Small intestine (tissue), 7 donors: ENCODE results near the gene KRT84. TPM values are rescaled to one million over a fixed set of nuclear protein-coding genes. Genes with fewer than 3 reads are reported as not detected.
A peak's percentile ranks its signal among the peaks of the same experiment; 100 is the strongest.

ENCODE experiments used
- DNase-seq, 2 donors: peaks; one replicate each; pipeline versions ENCODE4 v3.0.0 to v3.0.0-alpha.2; 2013
- FAIRE-seq: peaks from 2 replicates; lab custom pipeline; 2012; peaks lifted over from hg19 to GRCh38; lab: Jason Lieb, UNC
- H3K27ac ChIP-seq, 3 donors: one replicate each; pipeline ENCODE4 v1.5.1; 2013; ENCODE audit warnings: low read length in 2 of 3, mild to moderate bottlenecking in 2 of 3, control low read depth in 1 of 3, inconsistent platforms in 1 of 3, low read depth in 1 of 3, moderate library complexity in 1 of 3
- H3K27me3 ChIP-seq, 3 donors: one replicate each; pipeline ENCODE4 v1.6.1; 2013; ENCODE audit warnings: low read length in 3 of 3, inconsistent platforms in 1 of 3; ENCODE audit not compliant: control insufficient read depth in 3 of 3, insufficient read depth in 3 of 3
- H3K36me3 ChIP-seq, 3 donors: one replicate each; pipeline ENCODE4 v1.6.1; 2013; ENCODE audit warnings: low read length in 3 of 3, inconsistent platforms in 1 of 3, low read depth in 1 of 3, mild to moderate bottlenecking in 1 of 3, moderate library complexity in 1 of 3; ENCODE audit not compliant: control insufficient read depth in 3 of 3, insufficient read depth in 2 of 3
- H3K4me1 ChIP-seq, 3 donors: one replicate each; pipeline ENCODE4 v1.6.1; 2013; ENCODE audit warnings: low read length in 2 of 3, inconsistent platforms in 1 of 3, low read depth in 1 of 3, mild to moderate bottlenecking in 1 of 3, moderate library complexity in 1 of 3; ENCODE audit not compliant: control insufficient read depth in 3 of 3, insufficient read depth in 2 of 3
- H3K4me3 ChIP-seq, 3 donors: one replicate each; pipeline ENCODE4 v1.5.1; 2013; ENCODE audit warnings: low read length in 3 of 3, control low read depth in 1 of 3, inconsistent platforms in 1 of 3, low read depth in 1 of 3, mild to moderate bottlenecking in 1 of 3, moderate library complexity in 1 of 3
- H3K9me3 ChIP-seq, 2 donors: one replicate each; pipeline ENCODE4 v1.6.1; 2013; ENCODE audit warnings: low read depth in 1 of 2, low read length in 1 of 2; ENCODE audit not compliant: control insufficient read depth in 2 of 2, insufficient read depth in 1 of 2
- WGBS, 3 donors: extraction: QIAGEN DNeasy Blood & Tissue Kit; methylation state at CpG; one replicate each; pipeline ENCODE4 v1.1.7; 2013; 5-methylcytosine and 5-hydroxymethylcytosine counted together
- polyA plus RNA-seq, 4 donors: library from polyadenylated mRNA; stranded (reverse) in 3 of 4; unstranded in 1 of 4; fragments of 200-250 nt in 3 of 4; fragments of 120-200 nt in 1 of 4; gene quantifications; one replicate each; pipeline versions ENCODE4 v1.2.1 to v1.2.3, GENCODE V29; 2013
- donor health status: healthy with polysubstance abuse.
- donor health status: control.
- donor health status: control.
- donor health status: Bipolar disorder and iron deficiency.
- donor health status: healthy.

Gene KRT84
- polyA plus RNA-seq, 4 donors, result not detected

DNA sequence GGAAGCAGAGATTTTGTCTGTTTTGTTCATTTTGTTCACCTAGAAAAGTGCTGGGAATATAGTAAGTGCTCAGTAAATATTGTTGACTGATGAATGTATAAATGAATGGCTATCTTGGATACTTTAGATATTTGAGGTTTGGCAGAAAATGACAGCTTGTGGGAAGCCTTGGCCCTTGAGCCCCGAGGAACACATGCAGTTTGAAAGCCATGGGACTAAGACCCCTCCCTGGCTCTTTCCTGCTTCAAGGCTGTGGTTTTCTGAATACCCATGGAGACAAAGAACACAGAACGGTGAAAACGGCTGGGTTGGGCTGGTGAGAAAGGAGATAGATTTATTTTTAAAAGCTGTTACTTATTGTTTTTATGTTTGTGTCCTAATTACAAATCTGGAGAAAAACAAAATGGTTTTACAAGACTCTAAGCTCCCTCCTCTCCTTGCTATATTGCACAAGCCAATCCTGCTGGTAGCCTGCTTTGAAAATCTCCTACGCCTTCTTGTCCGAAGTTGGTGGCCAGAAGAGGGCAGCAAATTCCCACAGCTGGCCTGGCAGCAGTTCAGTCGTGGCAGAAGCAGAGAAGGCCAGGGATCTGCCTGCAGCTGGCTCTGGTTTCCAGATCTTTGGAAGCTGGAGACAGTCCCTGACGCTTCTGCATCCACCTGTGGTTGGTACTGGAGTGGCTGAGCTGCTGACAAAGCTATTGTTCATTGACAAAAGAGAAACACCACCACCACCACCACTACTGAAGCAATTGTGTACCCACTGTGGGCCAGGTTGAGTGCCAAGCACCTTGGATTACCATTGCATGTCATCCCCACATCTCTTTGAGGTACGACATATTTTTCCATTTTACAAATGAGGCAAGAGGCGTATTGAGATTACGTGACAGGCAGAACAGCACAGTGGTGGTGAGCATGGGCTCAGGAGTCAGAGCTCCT lies 13.0 kb downstream of the KRT84 start:
- Histone ChIP-seq H3K4me3 (no peak overlapping the region), H3K36me3 (no peaks in the 10 kb centered on the region), H3K9me3 (no peaks in the 10 kb centered on the region), H3K27ac (no peak overlapping the region), H3K4me1 (no peaks in the 10 kb centered on the region), H3K27me3 (peaks cover 0 to 8% (median 0%) of the 10 kb centered on the region in 3 donors)
- FAIRE-seq (no peak), DNase-seq (peak; percentile 74 to 86)
- WGBS, 3 donors, result 32 to 37% (median 36%) methylated on average over 10 of the region's 10 CpGs

DNA sequence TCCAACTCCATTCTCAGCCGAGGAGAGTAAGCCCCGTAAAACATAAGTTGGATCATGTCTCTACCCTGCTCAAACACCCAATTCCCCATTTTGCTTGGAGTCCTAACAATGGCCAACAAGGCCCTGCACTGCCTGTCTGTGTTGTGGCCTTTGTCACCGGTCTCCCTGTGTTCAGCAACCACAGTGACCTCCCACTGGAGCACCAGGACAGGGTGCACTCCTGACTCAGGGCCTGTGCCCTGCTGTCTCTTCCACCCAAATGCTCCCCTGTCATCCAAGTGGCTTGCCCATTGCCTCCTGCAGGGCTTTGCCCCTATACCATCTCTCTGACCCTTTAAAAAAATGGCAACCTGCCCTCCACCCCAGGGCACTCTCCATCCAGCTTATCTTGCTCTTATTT lies 13.7 kb downstream of the KRT84 start:
- DNase-seq, result no peak
- H3K9me3 ChIP-seq, result no peaks in the 10 kb centered on the region
- 78 to 81% (median 78%) methylated on average over 3 of the region's 3 CpGs for WGBS, 3 donors
- no peaks in the 10 kb centered on the region for H3K4me1 ChIP-seq
- no peak overlapping the region for H3K4me3 ChIP-seq
- peaks cover 0 to 8% (median 0%) of the 10 kb centered on the region in 3 donors for H3K27me3 ChIP-seq
- H3K27ac ChIP-seq, result peak overlapping the region in 1 of 3 donors; percentile 1
- no peaks in the 10 kb centered on the region for H3K36me3 ChIP-seq
- FAIRE-seq, result no peak

GRCh38 chr12:52370926-52371608 lies 14.4 kb downstream of the KRT84 start:
- 60 to 76% (median 62%) methylated on average over 12 of the region's 12 CpGs for WGBS, 3 donors
- no peak for FAIRE-seq
- no peak overlapping the region for H3K27ac ChIP-seq
- no peak overlapping the region for H3K4me3 ChIP-seq
- DNase-seq, result no peak
- H3K4me1 ChIP-seq, result no peaks in the 10 kb centered on the region
- no peaks in the 10 kb centered on the region for H3K9me3 ChIP-seq
- H3K36me3 ChIP-seq, result no peaks in the 10 kb centered on the region
- peaks cover 0 to 8% (median 0%) of the 10 kb centered on the region in 3 donors for H3K27me3 ChIP-seq

- WGBS, 3 donors, result 70 to 79% (median 77%) methylated on average over 6 of the region's 6 CpGs
- DNase-seq, result no peak
- Histone ChIP-seq H3K4me1 (no peaks in the 10 kb centered on the region), H3K4me3 (no peak overlapping the region), H3K36me3 (no peaks in the 10 kb centered on the region), H3K9me3 (no peaks in the 10 kb centered on the region), H3K27me3 (peaks cover 0 to 8% (median 0%) of the 10 kb centered on the region in 3 donors), H3K27ac (no peak overlapping the region)
- no peak for FAIRE-seq
Observed at GRCh38 chr12:52369809-52370208, 15.6 kb downstream of the KRT84 start.

DNA sequence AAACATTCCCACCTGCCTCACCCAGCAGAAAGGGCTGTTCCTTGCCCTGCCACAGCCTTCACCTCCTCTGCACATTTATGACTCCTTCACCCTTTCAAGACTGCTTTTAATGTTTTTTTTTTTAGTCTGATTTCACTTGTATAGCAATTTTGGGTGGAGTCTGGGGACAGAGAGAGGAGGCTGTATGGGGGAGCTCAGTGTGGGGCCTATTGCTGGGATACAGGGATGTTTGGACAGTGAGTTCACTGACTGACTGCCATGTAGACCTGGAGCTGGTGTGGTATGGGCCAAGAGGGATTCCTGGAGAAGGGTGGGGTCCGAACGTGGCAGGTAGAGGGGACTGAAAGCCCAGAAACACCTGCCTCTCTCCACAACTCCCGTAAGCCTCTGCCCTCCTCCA lies 16.2 kb downstream of the KRT84 start:
- no peaks in the 10 kb centered on the region for H3K4me1 ChIP-seq
- no peaks in the 10 kb centered on the region for H3K36me3 ChIP-seq
- H3K4me3 ChIP-seq, result no peak overlapping the region
- WGBS, 3 donors, result 44 to 70% (median 45%) methylated on average over 3 of the region's 3 CpGs
- FAIRE-seq (no peak), DNase-seq (no peak)
- no peaks in the 10 kb centered on the region for H3K9me3 ChIP-seq
- no peak overlapping the region for H3K27ac ChIP-seq
- peaks cover 0 to 8% (median 0%) of the 10 kb centered on the region in 3 donors for H3K27me3 ChIP-seq

DNA sequence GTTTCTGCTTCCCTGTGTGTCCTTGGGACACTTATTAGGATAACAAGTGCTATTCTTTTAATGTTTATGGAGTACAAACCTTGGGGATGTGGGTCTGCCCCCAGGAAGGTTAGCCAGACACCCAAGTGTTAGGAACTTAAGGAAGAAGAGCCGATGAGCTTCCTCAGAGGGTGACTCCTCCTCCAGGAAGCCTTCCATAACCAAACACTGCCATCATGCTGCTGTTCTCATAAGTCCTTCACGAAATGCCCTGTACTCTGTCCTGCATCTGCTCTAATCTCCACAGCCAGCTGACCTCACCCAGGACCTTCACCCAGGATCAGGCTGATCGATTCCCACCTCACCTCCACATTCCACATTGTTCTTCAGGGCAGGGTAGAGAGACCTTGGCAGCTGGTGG lies 16.9 kb downstream of the KRT84 start:
- FAIRE-seq (no peak), DNase-seq (no peak)
- H3K27me3 ChIP-seq, result peaks cover 0 to 8% (median 0%) of the 10 kb centered on the region in 3 donors
- no peaks in the 10 kb centered on the region for H3K9me3 ChIP-seq
- H3K4me3 ChIP-seq, result no peak overlapping the region
- H3K27ac ChIP-seq, result no peak overlapping the region
- WGBS, 3 donors, result 37 to 50% (median 39%) methylated on average over 3 of the region's 3 CpGs
- H3K36me3 ChIP-seq, result no peaks in the 10 kb centered on the region
- H3K4me1 ChIP-seq, result no peaks in the 10 kb centered on the region

DNA sequence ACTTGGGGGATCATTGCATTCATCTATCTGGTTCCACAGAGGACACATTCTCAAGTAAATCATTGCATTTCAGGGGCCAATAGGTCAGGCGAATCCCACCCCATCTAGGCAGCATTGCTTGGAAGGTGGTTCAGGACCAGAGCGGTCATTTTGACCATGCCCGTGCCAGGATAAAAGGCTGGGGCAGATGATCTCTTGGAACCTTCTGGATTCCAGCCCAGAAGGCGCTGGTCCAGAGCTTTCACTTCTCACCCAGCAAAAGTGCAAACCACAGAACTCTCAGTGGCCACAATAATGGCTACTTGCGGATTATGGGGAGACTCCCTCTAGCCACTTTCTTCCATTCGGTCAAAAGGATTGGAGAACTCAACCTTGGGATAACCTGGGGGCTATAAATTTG lies 17.6 kb downstream of the KRT84 start:
- Histone ChIP-seq H3K27me3 (peaks cover 0 to 8% (median 0%) of the 10 kb centered on the region in 3 donors), H3K36me3 (no peaks in the 10 kb centered on the region), H3K27ac (no peak overlapping the region), H3K9me3 (no peaks in the 10 kb centered on the region), H3K4me3 (no peak overlapping the region), H3K4me1 (no peaks in the 10 kb centered on the region)
- DNase-seq (no peak), FAIRE-seq (no peak)
- 61 to 80% (median 68%) methylated on average over 6 of the region's 6 CpGs for WGBS, 3 donors

- no peaks in the 10 kb centered on the region for H3K9me3 ChIP-seq
- H3K4me1 ChIP-seq, result no peaks in the 10 kb centered on the region
- no peaks in the 10 kb centered on the region for H3K36me3 ChIP-seq
- H3K4me3 ChIP-seq, result no peak within 1 kb of the TSS
- DNase-seq (no peak), FAIRE-seq (no peak)
- peaks cover 0 to 8% (median 0%) of the 10 kb centered on the region in 3 donors for H3K27me3 ChIP-seq
- WGBS, 3 donors, result 83 to 85% (median 84%) methylated on average over 38 to 42 of the region's 42 CpGs
- no peak within 1 kb of the TSS for H3K27ac ChIP-seq
Observed at GRCh38 chr12:52366738-52367485, 18.5 kb downstream of the KRT84 start, which contains the start of gene KRT85. Gene KRT85 (minus strand): TSS chr12:52367481. CDS start chr12:52367405, 76 bp downstream.
